GM19372 (cell line): ENCODE data around the gene PTPN11.
"Not testable (repeated sequence)": the region's sequence is repeated elsewhere in the genome, so short reads cannot be mapped to it uniquely, and the experiment has no call there.

ENCODE experiments used
- ATAC-seq: cut with Tn5 transposase; IDR thresholded peaks from one replicate; pipeline ENCODE4 v1.9.1; 2021; ENCODE audit warnings: mild to moderate bottlenecking, low read depth, moderate library complexity; ENCODE audit not compliant: unreplicated experiment

PTPN11 gene

DNA sequence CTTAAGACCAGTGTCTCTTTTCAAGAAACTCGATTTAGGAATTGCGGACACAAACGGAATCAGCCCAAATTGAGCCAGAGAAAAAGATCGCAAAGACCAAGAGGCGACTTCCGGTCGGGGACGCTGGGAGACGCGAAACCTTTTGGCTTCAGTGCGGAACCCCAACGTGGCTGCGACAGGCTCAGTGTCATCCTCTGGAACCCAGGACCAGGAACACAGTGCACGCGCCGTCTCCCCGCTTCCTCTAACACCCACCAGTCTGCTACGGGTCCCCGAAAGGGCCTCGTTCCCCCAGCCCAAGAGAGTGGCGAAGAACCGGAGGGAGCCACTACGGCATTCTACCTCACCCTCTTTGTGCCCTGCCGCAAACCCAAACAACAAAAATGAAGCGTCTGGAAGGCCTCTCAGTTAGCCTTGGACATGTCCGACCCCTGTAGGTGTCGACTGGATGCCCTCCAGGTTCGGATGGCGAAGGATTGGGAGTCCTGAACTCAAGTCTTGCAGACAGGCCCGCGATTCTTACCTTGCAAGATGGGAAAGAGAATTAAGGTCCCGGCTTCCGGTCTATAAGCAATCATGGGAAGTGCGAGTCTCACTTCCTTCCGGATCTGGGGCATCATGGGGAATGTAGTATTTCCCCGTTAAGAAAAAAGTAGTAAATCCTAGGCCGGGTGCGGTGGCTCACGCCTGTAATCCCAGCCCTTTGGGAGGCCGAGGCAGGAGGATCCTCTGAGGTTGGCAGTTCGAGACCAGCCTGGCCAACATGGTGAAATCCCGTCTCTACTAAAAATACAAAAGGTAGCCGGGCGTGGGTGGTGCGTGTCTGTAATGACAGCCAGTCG is 9.5 kb upstream of the PTPN11 start, which contains the start of gene RPL6:
TSS of gene RPL6 (minus strand) at position 542 of the 842 bp plus-strand sequence. CDS start 949 bp downstream, outside the sequence.
- peak; percentile 80 for ATAC-seq

DNA sequence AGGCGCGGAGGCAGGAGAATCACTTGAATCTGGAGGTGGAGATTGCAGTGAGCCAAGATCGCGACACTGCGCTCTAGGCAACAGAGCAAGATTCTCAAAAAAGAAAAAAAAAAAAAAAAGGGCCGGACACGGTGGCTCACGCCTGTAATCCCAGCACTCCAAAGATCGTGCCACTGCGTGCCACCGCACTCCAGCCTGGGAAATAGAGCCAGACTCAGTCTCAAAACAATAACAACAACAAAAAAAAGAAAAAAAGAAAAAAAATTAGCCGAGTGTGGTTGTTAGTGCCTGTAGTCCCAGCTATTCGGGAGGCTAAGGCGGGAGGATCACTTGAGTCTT is 8.9 kb upstream of the PTPN11 start:
- ATAC-seq = no peak

DNA sequence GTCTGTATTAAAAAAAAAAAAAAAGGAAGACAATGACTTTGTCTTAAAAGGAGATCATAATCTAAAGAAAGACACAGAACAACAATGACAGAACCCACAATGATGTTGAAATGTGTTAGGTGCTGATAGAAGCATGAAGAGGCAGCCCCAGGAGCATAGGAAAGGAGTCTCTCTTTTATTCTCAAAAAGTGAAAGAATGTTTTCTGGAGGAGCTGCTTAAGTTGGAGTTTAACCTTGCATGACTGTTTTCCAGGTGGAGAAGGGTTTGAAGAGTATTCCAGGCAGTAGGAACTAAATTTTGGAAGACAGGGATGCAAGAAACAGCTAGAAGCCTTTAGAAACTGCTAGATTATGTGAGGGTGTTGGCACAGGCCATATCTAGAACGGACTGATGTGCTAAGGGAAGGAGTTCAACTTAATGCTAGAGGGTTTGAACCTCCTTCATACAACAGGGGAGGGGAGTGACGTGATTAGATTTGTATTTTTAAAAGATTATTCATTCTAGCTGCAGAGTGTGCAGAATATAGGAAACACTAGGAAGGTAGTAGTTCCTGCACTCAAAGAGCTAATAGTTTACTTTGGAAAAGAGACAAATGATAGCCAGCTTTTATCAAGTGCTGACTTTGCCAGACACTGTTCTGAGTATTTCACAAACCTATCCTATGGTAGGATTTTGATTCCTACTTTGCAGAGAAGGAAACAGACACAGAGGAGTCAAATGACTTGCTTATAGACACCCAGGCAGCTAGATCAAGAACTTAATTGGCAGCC is 4.7 kb upstream of the PTPN11 start:
- no peak for ATAC-seq

DNA sequence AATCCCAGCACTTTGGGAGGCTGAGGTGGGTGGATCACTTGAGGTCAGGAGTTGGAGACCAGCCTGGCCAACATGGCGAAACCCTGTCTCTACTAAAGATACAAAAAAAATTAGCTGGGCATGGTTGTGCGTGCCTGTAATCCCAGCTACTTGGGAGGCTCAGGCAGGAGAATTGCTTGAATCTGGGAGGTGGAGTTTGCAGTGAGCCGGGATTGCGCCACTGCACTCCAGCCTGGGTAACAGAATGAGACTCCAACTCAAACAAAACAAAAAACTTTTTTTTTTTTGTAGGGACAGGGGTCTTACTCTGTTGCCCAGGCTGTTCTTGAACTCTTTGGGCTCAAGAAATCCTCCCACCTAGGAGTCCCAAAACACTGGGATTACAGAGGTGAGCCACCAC is 3.3 kb upstream of the PTPN11 start:
- not testable (repeated sequence) for ATAC-seq

DNA sequence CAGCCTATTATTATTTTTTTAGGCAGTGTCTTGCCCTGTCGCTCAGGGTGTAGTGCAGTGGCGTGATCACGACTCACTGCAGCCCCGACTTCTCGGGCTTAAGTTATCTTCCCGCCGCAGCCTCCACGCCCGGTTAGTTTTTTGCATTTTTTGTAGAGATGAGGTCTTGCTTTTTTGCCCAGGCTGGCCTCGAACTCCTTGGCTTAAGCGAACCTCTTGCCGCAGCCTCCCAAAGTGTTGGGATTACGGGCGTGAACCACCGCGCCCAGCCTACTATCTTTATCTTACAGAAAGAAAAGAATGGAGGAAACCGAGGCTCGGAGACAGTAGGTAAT is 507 bp upstream of the PTPN11 start:
- no peak for ATAC-seq

DNA sequence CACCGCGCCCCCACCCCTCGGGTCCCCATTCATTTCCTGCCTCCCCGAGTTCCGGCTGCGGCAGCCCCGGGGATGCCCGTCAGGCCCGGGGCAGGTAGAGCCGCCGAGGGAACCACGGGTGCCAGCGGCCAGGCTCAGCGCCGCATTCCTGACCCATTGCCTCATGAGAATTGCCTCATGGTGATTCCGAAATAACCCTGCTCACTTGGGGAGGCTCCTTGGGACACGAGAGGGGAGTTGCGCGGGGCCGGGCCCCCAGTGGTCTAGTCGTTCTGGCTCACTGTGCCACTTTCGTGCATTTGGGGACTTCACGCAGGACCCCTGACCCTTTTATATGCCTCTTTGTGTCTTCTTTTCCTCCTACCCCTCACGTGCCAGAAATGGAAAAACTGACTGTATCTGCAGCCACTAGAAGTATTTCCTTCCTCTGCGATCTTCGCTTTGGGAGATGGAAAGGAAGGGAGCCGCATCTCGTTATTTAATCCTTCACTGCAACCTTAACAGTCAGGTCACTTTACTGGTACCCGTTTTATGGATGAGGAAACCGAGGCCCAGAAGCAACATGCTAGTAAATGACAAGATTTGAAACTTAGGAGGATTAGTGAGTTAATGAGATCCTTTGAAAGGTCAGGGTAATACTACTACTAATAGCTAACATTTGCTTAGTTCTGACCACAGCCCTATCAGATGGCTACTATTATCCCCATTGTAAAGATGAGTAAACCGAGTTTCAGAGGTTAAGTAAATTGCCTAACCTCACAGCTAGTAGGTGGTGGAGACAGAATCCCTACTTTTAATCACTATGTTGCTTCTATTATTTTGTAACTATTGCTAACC is 768 bp downstream of the PTPN11 start:
- ATAC-seq = no peak

DNA sequence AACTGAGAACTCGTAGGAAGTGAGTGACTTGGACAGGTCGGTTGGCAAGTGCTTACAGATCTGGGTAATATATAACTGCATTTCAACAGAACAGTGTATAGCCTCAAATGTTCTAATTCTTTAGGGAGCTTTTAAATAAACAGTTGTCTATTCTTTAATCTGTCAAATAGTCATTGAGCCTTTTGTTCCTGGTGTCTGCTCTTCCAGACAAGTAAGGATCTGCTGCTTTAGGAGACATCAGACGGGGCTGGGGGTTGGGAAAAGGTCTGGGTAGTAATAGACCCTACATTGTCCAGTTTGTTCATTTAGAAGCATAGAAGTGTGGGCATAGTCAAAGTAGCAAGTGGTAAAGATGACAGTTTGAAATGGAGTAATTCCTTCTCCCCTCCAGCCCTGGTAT is 2.0 kb downstream of the PTPN11 start:
- no peak for ATAC-seq

DNA sequence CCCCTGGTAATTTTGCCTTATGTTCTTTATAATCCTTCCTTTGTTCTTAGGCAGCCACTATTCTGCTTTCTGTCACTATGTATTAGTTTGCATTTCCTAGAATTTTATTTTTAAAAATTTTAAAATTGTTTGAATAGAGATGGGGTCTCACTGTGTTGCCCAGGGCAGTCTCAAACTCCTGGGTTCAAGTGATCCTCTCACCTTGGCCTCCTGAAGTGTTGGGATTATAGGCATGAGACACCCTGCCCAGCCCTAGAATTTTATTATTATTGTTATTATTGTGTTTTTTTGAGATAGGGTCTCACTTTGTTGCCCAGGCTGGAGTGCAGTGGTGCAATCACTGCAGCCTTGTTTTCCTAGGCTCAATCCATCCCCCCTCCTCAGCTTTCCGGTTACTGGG is 2.6 kb downstream of the PTPN11 start:
- ATAC-seq = no peak

DNA sequence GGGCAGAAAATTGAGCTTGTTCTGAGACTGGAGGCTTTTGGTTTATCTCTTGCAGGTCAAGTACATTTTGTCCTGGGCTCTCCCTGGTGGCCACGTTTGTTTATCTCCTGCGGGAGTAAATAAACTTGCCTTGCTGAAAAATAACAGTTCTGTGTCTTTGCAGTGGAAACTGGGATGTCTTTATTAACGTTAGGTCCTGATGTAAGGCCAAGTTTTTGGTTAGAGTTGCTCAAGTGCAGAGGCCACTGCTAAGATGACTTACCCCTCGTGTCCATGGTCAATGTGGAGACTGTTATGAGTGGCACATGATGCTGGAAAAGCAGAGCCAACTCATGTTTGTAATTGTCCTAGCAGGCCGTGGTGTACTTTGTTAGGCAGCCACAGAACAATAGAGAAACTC is 3.8 kb downstream of the PTPN11 start:
- ATAC-seq = no peak

DNA sequence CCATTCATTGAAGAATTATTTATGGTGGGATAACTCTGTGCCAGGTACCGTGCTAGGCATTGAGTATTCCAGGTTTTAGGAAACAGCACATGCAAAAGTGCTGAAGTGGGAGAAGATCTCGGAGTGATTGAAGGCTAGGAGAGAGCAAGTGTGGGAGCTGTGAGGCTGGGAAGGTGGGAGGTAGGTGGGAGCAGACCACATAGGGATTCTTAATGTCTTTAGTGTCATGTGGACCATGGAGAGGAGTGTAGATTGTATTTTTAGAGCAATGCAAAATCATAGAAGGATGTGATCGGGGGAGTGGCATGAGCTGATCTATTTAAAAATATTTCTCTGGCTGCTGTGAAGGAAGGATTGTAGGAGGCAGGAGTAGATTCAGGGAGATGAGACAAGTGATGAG is 5.4 kb downstream of the PTPN11 start:
- ATAC-seq = no peak

DNA sequence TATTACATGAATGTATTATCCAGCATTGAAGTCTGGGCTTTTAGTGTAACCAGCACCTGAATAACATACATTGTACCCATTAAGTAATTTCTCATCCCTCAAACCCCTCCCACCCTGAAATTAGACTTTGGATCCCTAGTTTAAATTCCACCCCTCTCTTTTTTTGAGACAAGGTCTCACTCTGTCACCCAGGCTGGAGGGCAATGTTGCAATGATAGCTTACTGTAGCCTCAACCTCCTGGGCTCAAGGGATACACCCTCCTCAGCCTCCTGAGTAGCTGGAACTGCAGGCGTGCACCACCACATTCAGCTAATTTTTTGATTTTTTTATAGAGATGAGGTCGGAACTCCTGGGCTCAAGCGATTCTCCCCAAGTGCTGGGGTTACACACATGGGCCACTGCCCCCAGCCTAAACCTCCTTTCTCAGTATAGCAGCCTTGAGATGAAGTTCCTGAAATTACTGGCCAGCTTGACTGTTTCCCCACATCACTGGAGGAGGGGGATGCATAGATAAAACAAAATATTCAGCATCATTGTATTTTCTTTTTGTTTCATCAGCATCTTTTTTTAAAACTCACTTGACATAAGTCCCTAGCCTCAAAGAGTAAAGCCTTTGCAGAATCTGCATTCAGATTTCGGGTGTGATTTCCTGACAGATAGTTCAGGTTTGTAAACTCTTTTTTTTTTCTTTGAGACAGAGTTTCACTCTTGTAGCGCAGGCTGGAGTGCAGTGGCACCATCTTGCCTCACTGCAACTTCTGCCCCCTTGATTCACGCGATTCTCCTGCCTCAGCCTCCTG is 7.0 kb downstream of the PTPN11 start:
- ATAC-seq = no peak

DNA sequence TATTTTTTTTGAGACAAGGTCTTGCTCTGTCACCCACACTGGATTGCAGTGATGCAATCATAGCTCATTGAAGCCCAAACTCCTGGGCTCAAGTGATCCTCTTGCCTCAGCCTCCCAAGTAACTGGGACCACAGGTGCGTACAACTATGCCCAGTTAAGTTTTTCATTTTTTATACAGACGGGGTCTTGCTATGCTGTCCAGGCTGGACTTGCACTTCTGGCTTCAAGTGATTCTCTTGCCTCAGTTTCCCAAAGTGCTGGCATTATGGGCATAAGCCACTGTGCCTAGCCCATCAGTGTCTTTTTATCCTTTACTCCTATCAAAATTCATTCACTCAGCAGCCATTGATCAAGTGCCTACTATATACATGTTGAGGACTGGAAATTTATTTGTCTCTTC is 9.0 kb downstream of the PTPN11 start:
- ATAC-seq = no peak

DNA sequence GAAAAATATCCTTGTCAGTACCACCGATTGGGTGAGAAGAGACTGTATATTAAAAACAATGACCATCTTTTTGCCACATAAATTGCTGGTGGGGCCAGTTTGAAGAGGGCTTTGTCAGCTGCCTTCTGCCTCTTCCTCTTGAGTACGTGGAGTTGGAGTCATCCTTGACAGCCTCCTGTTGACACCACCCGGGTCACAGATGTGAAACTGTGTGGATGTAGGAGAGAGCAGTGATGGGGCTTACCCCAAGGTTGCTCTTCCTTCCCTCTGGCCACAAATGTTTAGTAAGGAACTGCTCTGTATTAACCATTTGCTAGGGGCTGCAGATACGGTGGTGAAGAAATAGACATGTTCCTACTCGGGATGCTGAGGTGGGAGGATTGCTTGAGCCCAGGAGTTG is 12.2 kb downstream of the PTPN11 start:
- no peak for ATAC-seq

DNA sequence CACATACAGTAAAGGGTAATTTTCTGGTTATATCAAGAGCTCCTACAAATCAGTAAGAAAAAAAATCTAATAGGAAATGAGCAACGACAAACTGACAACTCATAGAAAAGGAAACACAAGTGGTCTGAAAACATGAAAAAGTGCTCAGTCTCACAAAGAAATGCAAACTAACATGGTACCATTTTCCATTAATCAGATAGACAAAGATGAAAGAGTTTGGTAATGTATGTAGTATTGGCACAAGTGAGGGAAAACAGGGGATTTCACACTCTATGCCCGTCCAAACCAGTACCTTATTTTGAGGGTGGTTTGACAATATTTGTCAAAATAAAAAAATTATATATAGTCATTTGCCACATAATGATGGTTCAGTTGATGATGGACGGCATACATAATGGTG is 13.2 kb downstream of the PTPN11 start:
- ATAC-seq = no peak

DNA sequence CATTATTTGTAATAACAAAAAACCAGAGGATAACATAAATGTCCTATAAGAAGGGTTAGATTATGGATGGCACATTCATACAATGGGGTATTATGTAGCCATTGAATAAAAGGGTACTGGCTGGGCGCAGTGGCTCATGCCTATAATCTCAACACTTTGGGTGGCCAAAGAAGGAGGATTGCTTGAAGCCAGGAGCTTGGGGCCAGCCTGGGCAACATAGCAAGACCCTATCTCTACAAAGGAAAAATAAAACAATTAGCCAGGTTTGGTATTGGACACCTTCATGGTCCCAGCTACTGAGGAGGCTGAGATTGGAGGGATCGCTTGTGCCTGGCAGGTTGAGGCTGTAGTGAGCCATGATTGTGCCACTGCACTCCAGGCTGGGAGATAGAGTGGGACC is 14.8 kb downstream of the PTPN11 start:
- ATAC-seq = no peak

DNA sequence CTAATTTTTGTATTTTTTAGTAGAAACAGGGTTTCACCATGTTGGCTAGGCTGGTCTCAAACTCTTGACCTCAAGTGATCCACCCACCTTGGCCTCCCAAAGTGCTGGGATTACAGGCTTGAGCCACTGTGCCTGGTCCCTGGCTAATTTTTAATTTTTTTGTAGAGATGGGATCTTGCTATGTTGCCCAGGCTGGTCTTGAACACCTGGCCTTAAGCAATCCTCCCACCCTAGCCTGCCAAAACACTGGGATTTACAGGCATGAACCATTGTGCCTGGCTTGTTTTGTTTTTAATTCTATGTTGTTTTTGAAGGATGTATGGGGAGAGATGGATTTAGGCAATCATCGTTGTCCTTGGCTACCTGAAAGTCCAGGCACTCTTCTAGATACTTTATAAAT is 19.9 kb downstream of the PTPN11 start:
- ATAC-seq = not testable (repeated sequence)

DNA sequence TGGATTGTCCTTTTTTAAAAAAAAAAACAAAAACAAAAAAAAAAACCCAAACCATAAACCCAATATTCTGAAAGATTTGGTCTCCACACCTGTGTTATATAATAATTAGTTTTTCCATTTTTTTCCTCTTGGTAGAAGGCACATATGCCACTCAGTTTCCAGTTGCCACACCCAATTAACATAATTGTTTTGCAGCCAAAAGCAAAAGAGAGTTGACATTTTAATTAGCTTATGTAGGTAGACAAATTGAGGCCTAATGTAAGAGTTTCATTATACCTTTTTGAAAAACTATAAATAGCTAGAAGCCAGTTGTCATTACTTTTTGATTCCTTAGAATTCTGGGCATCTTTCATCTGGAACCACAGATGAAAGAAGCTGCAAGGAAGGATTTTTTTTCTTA is 21.0 kb downstream of the PTPN11 start:
- ATAC-seq = no peak

DNA sequence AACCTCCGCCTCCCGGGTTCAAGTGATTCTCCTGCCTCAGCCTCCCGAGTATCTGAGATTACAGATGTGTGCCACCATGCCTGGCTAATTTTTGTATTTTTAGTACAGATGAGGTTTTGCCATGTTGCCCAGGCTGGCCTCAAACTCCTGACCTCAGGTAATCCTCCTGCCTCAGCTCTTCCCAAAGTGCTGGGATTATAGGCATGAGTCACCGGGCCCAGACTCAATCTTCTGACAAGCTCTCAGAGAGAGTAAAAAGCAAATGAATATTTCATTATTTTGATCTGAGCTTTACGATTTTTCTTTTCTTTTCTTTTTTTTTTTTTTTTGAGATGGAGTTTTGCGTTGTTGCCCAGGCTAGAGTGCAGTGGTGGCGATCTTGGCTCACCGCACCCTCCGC is 21.9 kb downstream of the PTPN11 start:
- not testable (repeated sequence) for ATAC-seq

DNA sequence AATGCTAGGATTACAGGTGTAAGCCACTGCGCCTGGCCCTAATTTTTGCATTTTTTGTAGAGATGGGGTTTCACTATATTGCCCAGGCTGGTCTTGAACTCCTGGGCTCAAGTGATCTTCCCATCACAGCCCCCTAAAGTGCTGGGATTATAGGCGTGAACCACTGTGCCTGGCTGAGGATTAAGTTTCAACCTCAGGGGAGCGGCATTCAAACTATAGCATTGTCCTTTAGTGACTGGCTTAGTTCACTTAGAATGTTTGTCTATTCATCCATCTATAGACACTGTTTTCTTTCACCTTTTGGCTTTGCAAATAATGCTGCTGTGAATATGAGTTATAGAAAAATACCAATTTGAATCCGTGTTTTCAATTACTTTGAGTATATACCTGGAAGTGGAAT is 25.2 kb downstream of the PTPN11 start:
- no peak for ATAC-seq

DNA sequence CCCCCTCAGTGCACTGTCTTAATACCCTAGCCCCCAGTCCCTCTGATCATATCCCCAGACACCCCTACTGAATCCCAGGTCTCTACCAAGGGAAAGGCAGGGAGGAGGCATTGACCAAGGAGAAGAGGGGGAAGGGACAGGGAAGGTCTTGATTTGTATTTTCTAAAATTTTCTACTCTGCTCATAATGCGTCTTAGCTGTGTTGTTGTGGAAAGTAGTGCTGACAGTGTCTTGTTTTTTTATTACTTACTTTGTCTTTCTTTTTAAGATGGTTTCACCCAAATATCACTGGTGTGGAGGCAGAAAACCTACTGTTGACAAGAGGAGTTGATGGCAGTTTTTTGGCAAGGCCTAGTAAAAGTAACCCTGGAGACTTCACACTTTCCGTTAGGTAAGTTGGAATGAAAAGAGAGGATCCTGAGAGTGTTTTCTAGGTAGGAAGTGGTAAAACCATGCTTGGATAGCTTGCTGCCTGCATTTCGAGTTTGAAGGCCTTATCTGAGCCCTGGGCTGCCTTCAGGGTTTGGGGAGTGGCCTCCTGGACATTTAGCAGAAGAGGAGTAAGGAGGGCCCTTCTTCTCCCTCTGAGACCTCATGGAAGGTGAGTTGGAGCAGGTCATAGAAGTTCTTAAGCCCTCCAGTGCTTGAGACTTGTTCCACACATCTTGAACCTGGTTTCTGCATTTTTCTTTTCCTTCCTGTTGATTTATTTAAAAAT is 27.4 kb downstream of the PTPN11 start:
- ATAC-seq = no peak
